Fibroblast of mammary gland (primary cell): Measurements from ENCODE around the gene DEDD.
"Not testable (repeated sequence)": the region's sequence is repeated elsewhere in the genome, so short reads cannot be mapped to it uniquely, and the experiment has no call there.

Experiments used
- DNase-seq: peaks from one replicate; pipeline ENCODE4 v3.0.0-alpha.2; 2010; ENCODE audit warnings: low read depth
- H3K4me3 ChIP-seq: 2 replicates; pipeline ENCODE4 v1.5.1; 2011; ENCODE audit warnings: low read depth, mild to moderate bottlenecking, low read length, moderate library complexity; ENCODE audit not compliant: control insufficient read depth
- CTCF ChIP-seq: conservative IDR thresholded peaks from 2 replicates; pipeline ENCODE4 v1.5.1; 2011; ENCODE audit warnings: low read depth, low read length, inconsistent platforms; ENCODE audit not compliant: control insufficient read depth, insufficient read depth

Gene DEDD

GRCh38 chr1:161117759-161118581, 14.5 kb downstream of the DEDD start, which contains the start of the genes NIT1 and PFDN2:
Gene NIT1, plus strand, starts transcription at chr1:161118105. Its CDS starts 72 bp downstream, at chr1:161118177.
Gene PFDN2, minus strand, starts transcription at chr1:161118037. Its CDS starts 11 bp downstream, at chr1:161118026.
- no peak for TF ChIP-seq CTCF

GRCh38 chr1:161115961-161116360, 16.5 kb downstream of the DEDD start:
- not testable (repeated sequence) for DNase-seq, H3K4me3 ChIP-seq

More at GRCh38 chr1:161117759-161118581, 14.5 kb downstream of the DEDD start, which contains the start of the genes NIT1 and PFDN2:
- DNase-seq = peak; percentile 81
- H3K4me3 ChIP-seq = peak within 1 kb of the TSS; percentile 90

GRCh38 chr1:161115132-161115711, 17.2 kb downstream of the DEDD start:
- no peak overlapping the region for H3K4me3 ChIP-seq
- peak; percentile 97 for DNase-seq
- no peak for TF ChIP-seq CTCF

- no peak overlapping the region for H3K4me3 ChIP-seq
- TF ChIP-seq CTCF = no peak
- no peak for DNase-seq
Measured at GRCh38 chr1:161114556-161114955, 17.9 kb downstream of the DEDD start.

- H3K4me3 ChIP-seq = no peak overlapping the region
- no peak for TF ChIP-seq CTCF
- no peak for DNase-seq
Measured at GRCh38 chr1:161113915-161114314, 18.6 kb downstream of the DEDD start.

GRCh38 chr1:161111527-161111926, 20.9 kb downstream of the DEDD start:
- no peak for DNase-seq
- TF ChIP-seq CTCF = no peak
- no peak overlapping the region for H3K4me3 ChIP-seq

GRCh38 chr1:161111117-161111516, 21.4 kb downstream of the DEDD start:
- H3K4me3 ChIP-seq = no peak overlapping the region
- no peak for DNase-seq
- no peak for TF ChIP-seq CTCF
